T-helper 1 cell (primary cell): ENCODE measurements around the gene NRM.
A peak's percentile ranks its signal among the peaks of the same experiment; 100 is the strongest.
"Not testable (repeated sequence)": the region's sequence is repeated elsewhere in the genome, so short reads cannot be mapped to it uniquely, and the experiment has no call there.

Experiments used
- DNase-seq, 5 donors: peaks; one replicate each; pipeline ENCODE4 v3.0.0-alpha.2; 2012 to 2020

Gene NRM

GRCh38 chr6:30719791-30720737 lies 29.3 kb upstream of the NRM start, which contains the start of gene TUBB:
TUBB (plus strand) TSS chr6:30720352; CDS start chr6:30720507, 155 bp downstream.
- DNase-seq, result peak; percentile 89 to 99 (median 95)

- DNase-seq, result no peak
These were observed 28.6 kb upstream of the NRM start for GRCh38 chr6:30719356-30719755.

- DNase-seq, result not testable (repeated sequence)
These were observed 27.3 kb upstream of the NRM start for GRCh38 chr6:30717845-30718720.

GRCh38 chr6:30717129-30717844 lies 26.5 kb upstream of the NRM start, which contains the start of gene MDC1:
MDC1 (minus strand) TSS chr6:30717281; CDS start chr6:30715175, 2,106 bp downstream.
- DNase-seq, result peak; percentile 97 to 100 (median 98)

GRCh38 chr6:30716879-30717128 lies 26.0 kb upstream of the NRM start:
- DNase-seq, result no peak

GRCh38 chr6:30714263-30714662 lies 23.5 kb upstream of the NRM start:
- DNase-seq, result no peak

GRCh38 chr6:30712441-30712945 lies 21.7 kb upstream of the NRM start:
- DNase-seq, result no peak

GRCh38 chr6:30711758-30712380 lies 21.1 kb upstream of the NRM start:
- no peak for DNase-seq

GRCh38 chr6:30709101-30709868 lies 18.5 kb upstream of the NRM start:
- no peak for DNase-seq

GRCh38 chr6:30707281-30707850 lies 16.6 kb upstream of the NRM start:
- DNase-seq, result no peak

- DNase-seq, result no peak
These were observed 14.8 kb upstream of the NRM start for GRCh38 chr6:30705620-30706019.

- DNase-seq, result no peak
These were observed 13.0 kb upstream of the NRM start for GRCh38 chr6:30703821-30704220.

- DNase-seq, result no peak
These were observed 12.2 kb upstream of the NRM start for GRCh38 chr6:30703011-30703410.

GRCh38 chr6:30700340-30700739 lies 9.6 kb upstream of the NRM start:
- no peak for DNase-seq

GRCh38 chr6:30696432-30696831 lies 5.6 kb upstream of the NRM start:
- DNase-seq, result no peak

- DNase-seq, result no peak
These were observed 544 bp upstream of the NRM start for GRCh38 chr6:30691208-30691847.

GRCh38 chr6:30689985-30690384 lies 799 bp downstream of the NRM start:
- no peak for DNase-seq

GRCh38 chr6:30689022-30689865 lies 1.5 kb downstream of the NRM start:
- DNase-seq, result no peak

- DNase-seq, result no peak
These were observed 2.2 kb downstream of the NRM start for GRCh38 chr6:30688569-30688968.
